HG02759 (cell line): ENCODE results near the gene CHPF.
A peak's percentile ranks its signal among the peaks of the same experiment; 100 is the strongest.

Experiments
- ATAC-seq: cut with Tn5 transposase; IDR thresholded peaks from one replicate; pipeline ENCODE4 v1.9.1; 2021; ENCODE audit warnings: mild to moderate bottlenecking, moderate library complexity; ENCODE audit not compliant: unreplicated experiment

Gene CHPF

GRCh38 chr2:219514836-219515235 lies 28.8 kb downstream of the CHPF start:
- ATAC-seq: no peak

- no peak for ATAC-seq
Observed at GRCh38 chr2:219514196-219514761, 29.3 kb downstream of the CHPF start, which contains the start of gene ASIC4. ASIC4 (plus strand) TSS chr2:219514482; CDS start chr2:219514725, 243 bp downstream.

GRCh38 chr2:219513787-219514186 lies 29.8 kb downstream of the CHPF start:
- no peak for ATAC-seq

GRCh38 chr2:219512524-219513216 lies 30.9 kb downstream of the CHPF start:
- ATAC-seq: no peak

GRCh38 chr2:219511547-219512325 lies 31.9 kb downstream of the CHPF start:
- ATAC-seq: no peak

- ATAC-seq: no peak
Observed at GRCh38 chr2:219510512-219511135, 33.0 kb downstream of the CHPF start.

GRCh38 chr2:219509780-219510511 lies 33.7 kb downstream of the CHPF start:
- ATAC-seq: peak; percentile 73

GRCh38 chr2:219508971-219509779 lies 34.4 kb downstream of the CHPF start:
- ATAC-seq: peak; percentile 8

- no peak for ATAC-seq
Observed at GRCh38 chr2:219508444-219508734, 35.2 kb downstream of the CHPF start.

GRCh38 chr2:219507581-219508443 lies 35.8 kb downstream of the CHPF start:
- no peak for ATAC-seq

- ATAC-seq: no peak
Observed at GRCh38 chr2:219506802-219507526, 36.6 kb downstream of the CHPF start.

GRCh38 chr2:219506153-219506801 lies 37.3 kb downstream of the CHPF start:
- ATAC-seq: no peak

GRCh38 chr2:219505585-219505984 lies 38.0 kb downstream of the CHPF start:
- no peak for ATAC-seq

GRCh38 chr2:219502618-219503017 lies 41.0 kb downstream of the CHPF start:
- no peak for ATAC-seq

- no peak for ATAC-seq
Observed at GRCh38 chr2:219501849-219502248, 41.8 kb downstream of the CHPF start.

- ATAC-seq: no peak
Observed at GRCh38 chr2:219500135-219500534, 43.5 kb downstream of the CHPF start.

- ATAC-seq: no peak
Observed at GRCh38 chr2:219499555-219499954, 44.1 kb downstream of the CHPF start.

- ATAC-seq: no peak
Observed at GRCh38 chr2:219499058-219499307, 44.6 kb downstream of the CHPF start.
